ENCODE data around the gene PLAGL2. TPM values are rescaled to one million over a fixed set of nuclear protein-coding genes. Genes with fewer than 3 reads are reported as not detected.

The PLAGL2 gene
- total and polyA plus RNA-seq, 2 experiments from 2014 or later: 13.2 to 28.2 TPM

- TF ChIP-seq ZNF462 (CRISPR knock-in tag; IDR thresholded peaks at IDR 0.05) (no peak), ETS1 (IDR thresholded peaks at IDR 0.05) (no peak), EZH2 (IDR thresholded peaks at IDR 0.05; ENCODE audit: low read depth, unreplicated experiment) (no peak), EZH2phosphoT487 (IDR thresholded peaks at IDR 0.05; ENCODE audit: unreplicated experiment) (no peak), POLR2AphosphoS5 (IDR thresholded peaks at IDR 0.05; ENCODE audit: low read depth) (no peak), CTCF (conservative IDR thresholded peaks at IDR 0.05; ENCODE audit: low read depth in 2 of 2) (no peak), JUNB (IDR thresholded peaks at IDR 0.05; ENCODE audit: unreplicated experiment) (no peak), STAT1 (IDR thresholded peaks at IDR 0.05; ENCODE audit: unreplicated experiment) (no peak)
Measured at GRCh38 chr20:32159766-32160221, 47.7 kb downstream of the PLAGL2 start (continued).

Measured in GM23338 (cell line).